ENCODE data around the gene RASGRP4. TPM values are rescaled to one million over a fixed set of nuclear protein-coding genes. Genes with fewer than 3 reads are reported as not detected.

Gene RASGRP4
- total and polyA plus RNA-seq, 2 donors from 2014 or later: 0.80 to 3.6 TPM

GRCh38 chr19:38388349-38389100, 37.5 kb downstream of the RASGRP4 start, which contains the start of gene SPRED3:
SPRED3 (plus strand) TSS chr19:38388697; CDS start chr19:38390303, 1,606 bp downstream.
- Histone ChIP-seq H3K9ac (ENCODE audit: low read length in 3 of 3) (peak within 1 kb of the TSS in 2 of 3 donors; percentile 34 to 37), H3K4me3 (ENCODE audit: low read length in 3 of 3) (peak within 1 kb of the TSS; percentile 47 to 64 (median 50)), H3K27me3 (ENCODE audit: control insufficient read depth, insufficient read depth, low read length) (peaks cover 3% of the 10 kb centered on the region), H3K4me1 (ENCODE audit: control insufficient read depth in 2 of 3, insufficient read depth in 2 of 3, low read depth in 1 of 3, low read length in 3 of 3) (peaks cover 0 to 4% (median 0%) of the 10 kb centered on the region in 3 donors), H3K9me3 (ENCODE audit: control insufficient read depth in 2 of 3, insufficient read depth in 1 of 3, low read length in 3 of 3) (no peaks in the 10 kb centered on the region), H3K27ac (ENCODE audit: low read depth in 2 of 2, low read length in 2 of 2) (no peak within 1 kb of the TSS), H3K36me3 (ENCODE audit: control insufficient read depth in 2 of 3, insufficient read depth in 3 of 3, low read length in 3 of 3) (peaks cover 0 to 3% (median 0%) of the 10 kb centered on the region in 3 donors)
- DNase-seq (peak; percentile 81 to 92 (median 85)), FAIRE-seq (no peak)
- no peak for TF ChIP-seq CTCF (IDR thresholded peaks at IDR 0.05; ENCODE audit: borderline replicate concordance, extremely low read depth, insufficient read depth)
- intact Hi-C loops (cut with DNase I): no loop called here

GRCh38 chr19:38387550-38388348, 38.3 kb downstream of the RASGRP4 start, which contains the start of gene GGN:
GGN (minus strand) TSS chr19:38388034; CDS start chr19:38387261, 773 bp downstream.
- no peak for TF ChIP-seq CTCF (IDR thresholded peaks at IDR 0.05; ENCODE audit: borderline replicate concordance, extremely low read depth, insufficient read depth)

GRCh38 chr19:38386971-38387549, 39.0 kb downstream of the RASGRP4 start:
- H3K4me1 ChIP-seq (ENCODE audit: control insufficient read depth in 2 of 3, insufficient read depth in 2 of 3, low read depth in 1 of 3, low read length in 3 of 3): peaks cover 0 to 4% (median 0%) of the 10 kb centered on the region in 3 donors
- no peak overlapping the region for H3K9ac ChIP-seq (ENCODE audit: low read length in 3 of 3)
- H3K36me3 ChIP-seq (ENCODE audit: control insufficient read depth in 2 of 3, insufficient read depth in 3 of 3, low read length in 3 of 3): peaks cover 0 to 15% (median 5%) of the 10 kb centered on the region in 3 donors
- H3K9me3 ChIP-seq (ENCODE audit: control insufficient read depth in 2 of 3, insufficient read depth in 1 of 3, low read length in 3 of 3): no peaks in the 10 kb centered on the region
- H3K4me3 ChIP-seq (ENCODE audit: low read length in 3 of 3): peak overlapping the region; percentile 42 to 64 (median 54)
- no peak overlapping the region for H3K27ac ChIP-seq (ENCODE audit: low read depth in 2 of 2, low read length in 2 of 2)
- intact Hi-C loops (cut with DNase I): no loop called here
- no peak for FAIRE-seq
- H3K27me3 ChIP-seq (ENCODE audit: control insufficient read depth, insufficient read depth, low read length): peaks cover 2% of the 10 kb centered on the region
- peak in 1 of 5 donors; percentile 76 for DNase-seq
- no peak for TF ChIP-seq CTCF (IDR thresholded peaks at IDR 0.05; ENCODE audit: borderline replicate concordance, extremely low read depth, insufficient read depth)

More at GRCh38 chr19:38387550-38388348, 38.3 kb downstream of the RASGRP4 start, which contains the start of gene GGN:
- Histone ChIP-seq H3K27me3 (ENCODE audit: control insufficient read depth, insufficient read depth, low read length) (peaks cover 2% of the 10 kb centered on the region), H3K36me3 (ENCODE audit: control insufficient read depth in 2 of 3, insufficient read depth in 3 of 3, low read length in 3 of 3) (peaks cover 0 to 10% (median 5%) of the 10 kb centered on the region in 3 donors), H3K9me3 (ENCODE audit: control insufficient read depth in 2 of 3, insufficient read depth in 1 of 3, low read length in 3 of 3) (no peaks in the 10 kb centered on the region), H3K4me3 (ENCODE audit: low read length in 3 of 3) (peak within 1 kb of the TSS; percentile 47 to 64 (median 54)), H3K9ac (ENCODE audit: low read length in 3 of 3) (peak within 1 kb of the TSS in 2 of 3 donors; percentile 34 to 37), H3K27ac (ENCODE audit: low read depth in 2 of 2, low read length in 2 of 2) (no peak within 1 kb of the TSS), H3K4me1 (ENCODE audit: control insufficient read depth in 2 of 3, insufficient read depth in 2 of 3, low read depth in 1 of 3, low read length in 3 of 3) (peaks cover 0 to 4% (median 0%) of the 10 kb centered on the region in 3 donors)
- FAIRE-seq: no peak
- intact Hi-C loops (cut with DNase I): no loop called here
- DNase-seq: peak; percentile 90 to 96 (median 92)

Measured in kidney (tissue), 14 donors.